ENCODE results near the gene STAG2. TPM values are rescaled to one million over a fixed set of nuclear protein-coding genes. Genes with fewer than 3 reads are reported as not detected.

The STAG2 gene
- total and polyA plus RNA-seq, 10 donors: 17.9 to 106 (median 89.4) TPM

GRCh38 chrX:124085063-124085462 lies 123.6 kb downstream of the STAG2 start:
- WGBS, 5 donors: 84 to 100% (median 90%) methylated on average over 2 of the region's 2 CpGs
- DNase-seq: no peak
- intact Hi-C loops (cut with DNase I; ENCODE audit: low total_unique reads): no loop called here
- H3K9me3 ChIP-seq: peaks cover 0 to 8% (median 0%) of the 10 kb centered on the region in 8 donors
- TF ChIP-seq POLR2AphosphoS5 (IDR thresholded peaks at IDR 0.05): no peak
- TF ChIP-seq CTCF (IDR thresholded peaks at IDR 0.05 in 8 of 11, conservative IDR thresholded peaks at IDR 0.05 in 3 of 11): no peak
- no peak for TF ChIP-seq POLR2A (IDR thresholded peaks at IDR 0.05)
- H3K36me3 ChIP-seq: peaks cover 0 to 96% (median 31%) of the 10 kb centered on the region in 6 donors
- H3K27me3 ChIP-seq (replicated peaks in 1 of 7): no peaks in the 10 kb centered on the region
- no peak overlapping the region for H3K27ac ChIP-seq
- no peaks in the 10 kb centered on the region for H3K4me1 ChIP-seq
- no peak overlapping the region for H3K4me3 ChIP-seq

- WGBS, 5 donors: 61 to 83% (median 79%) methylated on average over 7 of the region's 7 CpGs
- Histone ChIP-seq H3K9me3 (no peaks in the 10 kb centered on the region), H3K4me3 (no peak overlapping the region), H3K27me3 (replicated peaks in 1 of 7) (no peaks in the 10 kb centered on the region), H3K36me3 (peaks cover 0 to 96% (median 40%) of the 10 kb centered on the region in 6 donors), H3K4me1 (no peaks in the 10 kb centered on the region), H3K27ac (peak overlapping the region in 2 of 8 donors; percentile 5 to 10)
- TF ChIP-seq POLR2A (IDR thresholded peaks at IDR 0.05) (no peak), POLR2AphosphoS5 (IDR thresholded peaks at IDR 0.05) (no peak), CTCF (IDR thresholded peaks at IDR 0.05 in 8 of 11, conservative IDR thresholded peaks at IDR 0.05 in 3 of 11) (no peak)
- intact Hi-C loops (cut with DNase I; ENCODE audit: low total_unique reads): no loop called here
- DNase-seq: no peak
Measured at GRCh38 chrX:124086411-124086810, 124.9 kb downstream of the STAG2 start.

GRCh38 chrX:124087000-124087746 lies 125.7 kb downstream of the STAG2 start:
- peak overlapping the region in 2 of 8 donors; percentile 5 to 10 for H3K27ac ChIP-seq
- no peaks in the 10 kb centered on the region for H3K27me3 ChIP-seq (replicated peaks in 1 of 7)
- H3K4me1 ChIP-seq: no peaks in the 10 kb centered on the region
- TF ChIP-seq POLR2AphosphoS5 (IDR thresholded peaks at IDR 0.05) (no peak), CTCF (IDR thresholded peaks at IDR 0.05 in 8 of 11, conservative IDR thresholded peaks at IDR 0.05 in 3 of 11) (no peak), POLR2A (IDR thresholded peaks at IDR 0.05) (no peak)
- no peak for DNase-seq
- peaks cover 0 to 96% (median 43%) of the 10 kb centered on the region in 6 donors for H3K36me3 ChIP-seq
- H3K4me3 ChIP-seq: no peak overlapping the region
- intact Hi-C loops (cut with DNase I; ENCODE audit: low total_unique reads): no loop called here
- no peaks in the 10 kb centered on the region for H3K9me3 ChIP-seq
- 81 to 96% (median 91%) methylated on average over 5 to 6 of the region's 6 CpGs for WGBS, 5 donors

- Histone ChIP-seq H3K27me3 (replicated peaks in 1 of 7) (no peaks in the 10 kb centered on the region), H3K9me3 (no peaks in the 10 kb centered on the region), H3K27ac (no peak overlapping the region), H3K4me3 (no peak overlapping the region), H3K36me3 (peaks cover 0 to 94% (median 40%) of the 10 kb centered on the region in 6 donors), H3K4me1 (no peaks in the 10 kb centered on the region)
- no peak for TF ChIP-seq CTCF (IDR thresholded peaks at IDR 0.05 in 8 of 11, conservative IDR thresholded peaks at IDR 0.05 in 3 of 11)
- TF ChIP-seq POLR2A (IDR thresholded peaks at IDR 0.05): no peak
- no peak for TF ChIP-seq POLR2AphosphoS5 (IDR thresholded peaks at IDR 0.05)
- intact Hi-C loops (cut with DNase I; ENCODE audit: low total_unique reads): no loop called here
- DNase-seq: no peak
- WGBS, 5 donors: 79 to 93% (median 85%) methylated on average over 4 of the region's 4 CpGs
Measured at GRCh38 chrX:124093222-124093621, 131.7 kb downstream of the STAG2 start.
